ENCODE measurements around the gene UQCRH.

GRCh38 chr1:46301808-46302640 lies 1.5 kb upstream of the UQCRH start:
- TF ChIP-seq CHD1 (IDR thresholded peaks at IDR 0.05; ENCODE audit: low read depth, low read length) (no peak; the same call in 1 of the 2 replicates), CEBPB (IDR thresholded peaks at IDR 0.05; ENCODE audit: low read depth, low read length) (no peak), POLR2A (IDR thresholded peaks at IDR 0.05; ENCODE audit: low read depth, low read length) (no peak), NFE2L2 (IDR thresholded peaks at IDR 0.05; ENCODE audit: low read depth, low read length) (no peak), MAFK (IDR thresholded peaks at IDR 0.05; ENCODE audit: low read depth, low read length) (no peak), CTCF (conservative IDR thresholded peaks at IDR 0.05; ENCODE audit: low read depth, low read length) (0 out of 2 replicates have a peak, but pooled peaks have one; percentile 25), ELK1 (IDR thresholded peaks at IDR 0.05; ENCODE audit: borderline replicate concordance, low read depth, low read length) (no peak), USF2 (IDR thresholded peaks at IDR 0.05; ENCODE audit: low read depth, low read length) (no peak), SMC3 (IDR thresholded peaks at IDR 0.05; ENCODE audit: low read depth, low read length) (no peak), RAD21 (IDR thresholded peaks at IDR 0.05; ENCODE audit: low read length) (no peak), RFX5 (IDR thresholded peaks at IDR 0.05; ENCODE audit: low read depth, low read length) (no peak), MAZ (IDR thresholded peaks at IDR 0.05; ENCODE audit: borderline replicate concordance, low read depth, low read length) (0 out of 2 replicates have a peak, but pooled peaks have one; percentile 33), FOS (IDR thresholded peaks at IDR 0.05; ENCODE audit: low read depth, low read length) (no peak), MXI1 (IDR thresholded peaks at IDR 0.05; ENCODE audit: borderline replicate concordance, low read depth, low read length) (no peak)

Data from IMR-90 (cell line).